GM12878 (cell line): ENCODE measurements around the gene CHPF2. TPM values are rescaled to one million over a fixed set of nuclear protein-coding genes. Genes with fewer than 3 reads are reported as not detected.

Experiments used
- ATAC-seq: fragments of 200-7000 bp; cut with Tn5 transposase; 3 replicates; pipeline ENCODE4 v1.9.1; 2020; ENCODE audit warnings: mild to moderate bottlenecking, moderate library complexity
- BruUV-seq: library from RNA; stranded (reverse); fragments of 400-500 nt; replicated peaks from 2 replicates; lab custom pipeline; 2021; lab: Mats Ljungman, UMichigan
- CTCF ChIA-PET: fragments of 300-600 bp; sonication (Branson Sonifier 250); formaldehyde crosslinking; extraction: SDS; loops from one replicate; lab custom pipeline; 2021; ENCODE audit warnings: inconsistent platforms; lab: Yijun Ruan, JAX
- POLR2A ChIA-PET: fragments of 350-600 bp; formaldehyde crosslinking; extraction: SDS; loops from one replicate; lab custom pipeline; 2021; ENCODE audit warnings: inconsistent platforms; lab: Charles Lee
- RAD21 ChIA-PET: fragments of 300-600 bp; sonication (Branson Sonifier 250); formaldehyde crosslinking; loops from one replicate; lab custom pipeline; 2023; ENCODE audit warnings: antibody characterized with exemption; ENCODE audit not compliant: unreplicated experiment; lab: Charles Lee
- SMC1A ChIA-PET: fragments of 300-600 bp; sonication (Branson Sonifier 250); formaldehyde crosslinking; loops from one replicate; lab custom pipeline; 2023; ENCODE audit not compliant: unreplicated experiment, uncharacterized antibody; lab: Charles Lee
- DNase-seq: peaks from one replicate; pipeline ENCODE4 v3.0.0-alpha.2; 2011; ENCODE audit warnings: low read depth, low spot score
- FAIRE-seq: peaks from 3 replicates; lab custom pipeline; 2011; peaks lifted over from hg19 to GRCh38; lab: Jason Lieb, UNC
- H2AFZ ChIP-seq: 2 replicates; pipeline ENCODE4 v1.6.0; 2011; ENCODE audit warnings: low read depth, low read length, control low read depth; ENCODE audit not compliant: control insufficient read depth
- H3K27ac ChIP-seq: 2 replicates; pipeline ENCODE4 v1.5.1; 2011; ENCODE audit warnings: control low read depth; ENCODE audit not compliant: control insufficient read depth, insufficient read depth
- H3K27me3 ChIP-seq, 2 experiments: replicated peaks in 1 of 2; 2 replicates each; pipeline versions ENCODE4 v1.6.0 to v1.6.1; 2011; ENCODE audit warnings: low read length in 1 of 2; ENCODE audit not compliant: control insufficient read depth in 2 of 2, insufficient read depth in 2 of 2
- H3K36me3 ChIP-seq, 2 experiments: 2 replicates each; pipeline ENCODE4 v1.5.1; 2011; ENCODE audit warnings: low read length in 1 of 2; ENCODE audit not compliant: control insufficient read depth in 2 of 2, insufficient read depth in 2 of 2
- H3K4me1 ChIP-seq: 2 replicates; pipeline ENCODE4 v1.6.1; 2011; ENCODE audit warnings: mild to moderate bottlenecking, low read length, moderate library complexity, mixed read lengths; ENCODE audit not compliant: control insufficient read depth, insufficient read depth
- H3K4me2 ChIP-seq: 2 replicates; pipeline ENCODE4 v1.6.0; 2011; ENCODE audit warnings: control low read depth; ENCODE audit not compliant: control insufficient read depth, insufficient read depth
- H3K4me3 ChIP-seq: fragments of 200-600 bp; sonication (generic); 2 replicates; pipeline ENCODE4 v1.5.1; 2016
- H3K79me2 ChIP-seq: 2 replicates; pipeline ENCODE4 v1.6.0; 2011; ENCODE audit warnings: low read length; ENCODE audit not compliant: control insufficient read depth, insufficient read depth
- H3K9ac ChIP-seq: 2 replicates; pipeline ENCODE4 v1.8.0; 2011; ENCODE audit warnings: low read length, control low read depth, mixed read lengths; ENCODE audit not compliant: control insufficient read depth, insufficient read depth
- H3K9me3 ChIP-seq: replicated peaks from 3 replicates; pipeline ENCODE4 v1.5.1; 2011; ENCODE audit warnings: mild to moderate bottlenecking, low read length; ENCODE audit not compliant: control insufficient read depth, insufficient read depth
- H4K20me1 ChIP-seq: 2 replicates; pipeline ENCODE4 v1.6.0; 2011; ENCODE audit not compliant: control insufficient read depth, insufficient read depth
- BCL3 ChIP-seq: IDR thresholded peaks from 2 replicates; pipeline ENCODE4 v1.6.1; 2011; ENCODE audit warnings: borderline replicate concordance, low read depth, mild to moderate bottlenecking, moderate library complexity, low read length; ENCODE audit not compliant: insufficient read depth, poor library complexity, severe bottlenecking
- BCLAF1 ChIP-seq: fragments of 450-650 bp; IDR thresholded peaks from 2 replicates; pipeline ENCODE4 v1.6.1; 2017; ENCODE audit warnings: antibody characterized with exemption, mild to moderate bottlenecking, moderate library complexity
- CHD2 ChIP-seq: IDR thresholded peaks from 2 replicates; pipeline ENCODE4 v1.6.1; 2011; ENCODE audit warnings: low read depth, low read length, improper control_type of control experiment, borderline replicate concordance
- GATAD2B ChIP-seq: fragments of 450-650 bp; conservative IDR thresholded peaks from 2 replicates; pipeline ENCODE4 v1.6.1; 2017; ENCODE audit warnings: low read depth, mild to moderate bottlenecking, moderate library complexity
- PAX5 ChIP-seq: IDR thresholded peaks from 2 replicates; pipeline ENCODE4 v1.6.1; 2011; ENCODE audit warnings: low read depth, low read length, borderline replicate concordance
- POU2F2 ChIP-seq: IDR thresholded peaks from 3 replicates; pipeline ENCODE4 v1.6.1; 2011; ENCODE audit warnings: low read depth, mild to moderate bottlenecking, low read length, borderline replicate concordance
- REST ChIP-seq: IDR thresholded peaks from 2 replicates; pipeline ENCODE4 v1.6.1; 2012; ENCODE audit warnings: mild to moderate bottlenecking, low read depth, low read length
- SMARCA5 ChIP-seq: fragments of 450-650 bp; IDR thresholded peaks from 2 replicates; pipeline ENCODE4 v1.6.1; 2017; ENCODE audit warnings: mild to moderate bottlenecking
- STAT1 ChIP-seq: fragments of 450-650 bp; conservative IDR thresholded peaks from 2 replicates; pipeline ENCODE4 v1.6.1; 2014; ENCODE audit warnings: antibody characterized with exemption, mild to moderate bottlenecking
- STAT3 ChIP-seq: IDR thresholded peaks from 2 replicates; pipeline ENCODE4 v1.6.1; 2011; ENCODE audit warnings: low read depth, low read length, improper control_type of control experiment
- WGBS: methylation state at CpG from one replicate; pipeline ENCODE4 v1.1.6; 2016; ENCODE audit warnings: low lambda C conversion rate; ENCODE audit not compliant: insufficient replicate concordance, insufficient coverage; ENCODE audit errors: missing lambda C conversion rate; 5-methylcytosine and 5-hydroxymethylcytosine counted together
- in situ Hi-C: fragments of 300-500 bp; cut with MboI; formaldehyde crosslinking; loops from 9 replicates; pipeline ENCODE4 v1.14.3; 2018; ENCODE audit warnings: mixed read lengths
- intact Hi-C: fragments of 100-400 bp; cut with micrococcal nuclease; formaldehyde crosslinking; loops from one replicate; pipeline ENCODE4 v1.14.2; 2022; ENCODE audit not compliant: unreplicated experiment
- polyA plus RNA-seq, 11 experiments: library from polyadenylated mRNA; depleted of rRNA in 4 of 11; unstranded in 6 of 11; stranded (reverse) in 5 of 11; fragments of >200 nt; fragmentation: Nextera tagmentation in 4 of 11; fragmentation: Illumina TruSeq in 1 of 11; extraction: Ambion mirVana in 4 of 11; extraction: Trizol in 1 of 11; gene quantifications; 1 replicate in 1 of 11; 2 replicates in 10 of 11; pipeline versions ENCODE4 v1.2.1 to v1.2.3, GENCODE V29; 2011 to 2016; ENCODE audit warnings: inconsistent platforms in 2 of 11, missing spikeins in 2 of 11, low read depth in 1 of 11
- total RNA-seq, 4 experiments: library from RNA; depleted of rRNA in 3 of 4; stranded (reverse); fragments of >200 nt in 3 of 4; fragmentation: Illumina TruSeq in 1 of 4; extraction: Trizol in 1 of 4; gene quantifications; 2 replicates each; pipeline versions ENCODE4 v1.2.1 to v1.2.3, GENCODE V29; 2013 to 2021
- TF ChIP-seq, protein P1 (sequence below): fragments of 450-650 bp; IDR thresholded peaks from 2 replicates; pipeline ENCODE4 v1.6.1; 2014; ENCODE audit warnings: mild to moderate bottlenecking
- TF ChIP-seq, protein P2 (sequence below): IDR thresholded peaks from 2 replicates; pipeline ENCODE4 v1.6.1; 2012; ENCODE audit warnings: low read depth, low read length, improper control_type of control experiment

Gene CHPF2
- total and polyA plus RNA-seq, 10 of the 15 experiments (the other 5 are each of a cell fraction or from before 2014, with no cell fraction given) = 0.23 to 33.1 (median 11.5) TPM

GRCh38 chr7:151186640-151187408, 45.5 kb upstream of the CHPF2 start, which contains the start of gene ASB10:
Gene ASB10 (minus strand): TSS chr7:151187250. CDS start chr7:151187130, 120 bp downstream.
- Histone ChIP-seq H3K9me3 (no peaks in the 10 kb centered on the region), H3K79me2 (no peaks in the 10 kb centered on the region), H2AFZ (no peak within 1 kb of the TSS), H4K20me1 (no peaks in the 10 kb centered on the region; the same call in 1 of the 2 replicates), H3K27me3 (peaks cover 0 to 6% of the 10 kb centered on the region in 2 experiments; a peak in 1 of 4 replicates), H3K4me2 (peak within 1 kb of the TSS; percentile 22; the same call in 1 of the 2 replicates), H3K9ac (no peak within 1 kb of the TSS), H3K4me3 (no peak within 1 kb of the TSS), H3K4me1 (peaks cover 7% of the 10 kb centered on the region), H3K36me3 (no peaks in the 10 kb centered on the region), H3K27ac (no peak within 1 kb of the TSS)
- ChIA-PET CTCF (interaction anchor here (1.6 kb wide), 1 partner anchor 57 kb away, joined by 4 read pairs; no protein-coding TSS in a partner anchor), SMC1A (no interaction called here), POLR2A (no interaction called here), RAD21 (no interaction called here)
- 60% methylated on average over 21 of the region's 22 CpGs for WGBS
- ATAC-seq (no peak), FAIRE-seq (no peak), DNase-seq (no peak)
- no TSS peak for BruUV-seq
- TF ChIP-seq, protein P1, sequence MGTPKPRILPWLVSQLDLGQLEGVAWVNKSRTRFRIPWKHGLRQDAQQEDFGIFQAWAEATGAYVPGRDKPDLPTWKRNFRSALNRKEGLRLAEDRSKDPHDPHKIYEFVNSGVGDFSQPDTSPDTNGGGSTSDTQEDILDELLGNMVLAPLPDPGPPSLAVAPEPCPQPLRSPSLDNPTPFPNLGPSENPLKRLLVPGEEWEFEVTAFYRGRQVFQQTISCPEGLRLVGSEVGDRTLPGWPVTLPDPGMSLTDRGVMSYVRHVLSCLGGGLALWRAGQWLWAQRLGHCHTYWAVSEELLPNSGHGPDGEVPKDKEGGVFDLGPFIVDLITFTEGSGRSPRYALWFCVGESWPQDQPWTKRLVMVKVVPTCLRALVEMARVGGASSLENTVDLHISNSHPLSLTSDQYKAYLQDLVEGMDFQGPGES = no peak
- TF ChIP-seq PAX5 (no peak), SMARCA5 (no peak), REST (no peak), CHD2 (no peak), BCL3 (no peak), STAT3 (no peak), GATAD2B (no peak), STAT1 (no peak), BCLAF1 (no peak), POU2F2 (no peak)
- TF ChIP-seq, protein P2, sequence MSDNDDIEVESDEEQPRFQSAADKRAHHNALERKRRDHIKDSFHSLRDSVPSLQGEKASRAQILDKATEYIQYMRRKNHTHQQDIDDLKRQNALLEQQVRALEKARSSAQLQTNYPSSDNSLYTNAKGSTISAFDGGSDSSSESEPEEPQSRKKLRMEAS = no peak
- intact Hi-C loops = no loop called here
- in situ Hi-C loops = no loop called here
